GM23338 (cell line): ENCODE data around the gene AP4B1.

Source experiments
- CTCF ChIP-seq, 2 experiments: fragments of 200-600 bp in 1 of 2; sonication (generic) in 1 of 2; conservative IDR thresholded peaks; 2 replicates each; pipeline versions ENCODE4 v1.5.1 to v1.6.1; 2016 to 2017; ENCODE audit warnings: antibody characterized with exemption in 2 of 2, low read depth in 2 of 2, mild to moderate bottlenecking in 2 of 2, moderate library complexity in 1 of 2
- EZH2 ChIP-seq: fragments of 200-600 bp; sonication (generic); IDR thresholded peaks from one replicate; pipeline ENCODE4 v1.8.0; 2017; ENCODE audit warnings: antibody characterized with exemption, mild to moderate bottlenecking, low read depth; ENCODE audit not compliant: unreplicated experiment

GRCh38 chr1:113917400-113918082 lies 12.9 kb upstream of the AP4B1 start:
- TF ChIP-seq CTCF (conservative IDR thresholded peaks at IDR 0.05; ENCODE audit: low read depth in 2 of 2) = no peak
- no peak for TF ChIP-seq EZH2
